Measurements from ENCODE around the gene SHROOM3.

SHROOM3 gene

GRCh38 chr4:76585897-76586360 lies 150.9 kb downstream of the SHROOM3 start:
- no peak for TF ChIP-seq ZFX (IDR thresholded peaks at IDR 0.05; ENCODE audit: borderline replicate concordance)
- peak; percentile 46 for TF ChIP-seq CTCF (IDR thresholded peaks at IDR 0.05)
- peak overlapping the region; percentile 80 for H3K27ac ChIP-seq

GRCh38 chr4:76588274-76588673 lies 153.2 kb downstream of the SHROOM3 start:
- TF ChIP-seq CTCF (IDR thresholded peaks at IDR 0.05) (no peak), ZFX (IDR thresholded peaks at IDR 0.05; ENCODE audit: borderline replicate concordance) (no peak)
- H3K27ac ChIP-seq, result no peak overlapping the region

- H3K27ac ChIP-seq, result no peak overlapping the region
Measured at GRCh38 chr4:76589402-76589801, 154.4 kb downstream of the SHROOM3 start.

GRCh38 chr4:76589872-76590797 lies 155.1 kb downstream of the SHROOM3 start:
- TF ChIP-seq ZFX (IDR thresholded peaks at IDR 0.05; ENCODE audit: borderline replicate concordance) (no peak), CTCF (IDR thresholded peaks at IDR 0.05) (no peak)
- H3K27ac ChIP-seq, result no peak overlapping the region

More at GRCh38 chr4:76589402-76589801, 154.4 kb downstream of the SHROOM3 start:
- TF ChIP-seq CTCF (IDR thresholded peaks at IDR 0.05) (no peak), ZFX (IDR thresholded peaks at IDR 0.05; ENCODE audit: borderline replicate concordance) (no peak)

GRCh38 chr4:76590798-76591281 lies 155.8 kb downstream of the SHROOM3 start:
- no peak for TF ChIP-seq CTCF (IDR thresholded peaks at IDR 0.05)
- no peak for TF ChIP-seq ZFX (IDR thresholded peaks at IDR 0.05; ENCODE audit: borderline replicate concordance)
- no peak overlapping the region for H3K27ac ChIP-seq

GRCh38 chr4:76591992-76592391 lies 157.0 kb downstream of the SHROOM3 start:
- TF ChIP-seq CTCF (IDR thresholded peaks at IDR 0.05) (no peak), ZFX (IDR thresholded peaks at IDR 0.05; ENCODE audit: borderline replicate concordance) (no peak)
- no peak overlapping the region for H3K27ac ChIP-seq

- no peak for TF ChIP-seq CTCF (IDR thresholded peaks at IDR 0.05)
- no peak for TF ChIP-seq ZFX (IDR thresholded peaks at IDR 0.05; ENCODE audit: borderline replicate concordance)
- H3K27ac ChIP-seq, result no peak overlapping the region
Measured at GRCh38 chr4:76592460-76592859, 157.4 kb downstream of the SHROOM3 start.
